Endothelial cell of umbilical vein (primary cell): ENCODE data around the gene PRKD1. TPM values are rescaled to one million over a fixed set of nuclear protein-coding genes. Genes with fewer than 3 reads are reported as not detected.

Source experiments
- BruUV-seq: library from RNA; stranded (reverse); fragments of 400-500 nt; replicated peaks from 2 replicates; lab custom pipeline; 2021; lab: Mats Ljungman, UMichigan
- CTCF ChIA-PET: fragments of 300-600, 350-600 bp; sonication (Branson Sonifier 250); formaldehyde crosslinking; loops from one replicate; lab custom pipeline; 2021; ENCODE audit warnings: antibody characterized with exemption, inconsistent platforms; lab: Charles Lee
- POLR2A ChIA-PET: fragments of 300-600, 350-600 bp; sonication (Branson Sonifier 250); formaldehyde crosslinking; loops from one replicate; lab custom pipeline; 2021; ENCODE audit warnings: antibody characterized with exemption, inconsistent platforms; lab: Charles Lee
- DNase-seq: peaks from one replicate; pipeline ENCODE4 v3.0.0-alpha.2; 2011; ENCODE audit warnings: low read depth, low spot score
- FAIRE-seq: peaks from 2 replicates; lab custom pipeline; 2011; peaks lifted over from hg19 to GRCh38; lab: Jason Lieb, UNC
- H2AFZ ChIP-seq: 2 replicates; pipeline ENCODE4 v1.6.0; 2012; ENCODE audit warnings: low read depth, low read length, control low read depth, inconsistent platforms
- H3K27ac ChIP-seq: 2 replicates; pipeline ENCODE4 v1.5.1; 2011; ENCODE audit warnings: low read depth, mild to moderate bottlenecking, control low read depth, low read length, moderate library complexity; ENCODE audit not compliant: insufficient read depth
- H3K27me3 ChIP-seq, 2 experiments: 2 replicates each; pipeline versions ENCODE4 v1.6.0 to v1.6.1; 2011; ENCODE audit warnings: low read length in 2 of 2, mixed read lengths in 1 of 2; ENCODE audit not compliant: control insufficient read depth in 2 of 2, insufficient read depth in 2 of 2
- H3K36me3 ChIP-seq, 2 experiments: 2 replicates in 1 of 2; 3 replicates in 1 of 2; pipeline ENCODE4 v1.5.1; 2011; ENCODE audit warnings: low read length in 2 of 2, mild to moderate bottlenecking in 1 of 2, moderate library complexity in 1 of 2; ENCODE audit not compliant: control insufficient read depth in 2 of 2, insufficient read depth in 2 of 2; ENCODE audit errors: extremely low read depth in 1 of 2
- H3K4me1 ChIP-seq: 3 replicates; pipeline ENCODE4 v1.5.1; 2011; ENCODE audit warnings: mild to moderate bottlenecking, low read length; ENCODE audit not compliant: control insufficient read depth, insufficient read depth; ENCODE audit errors: extremely low read depth
- H3K4me2 ChIP-seq: 2 replicates; pipeline ENCODE4 v1.6.1; 2011; ENCODE audit warnings: low read length, control low read depth, mixed read lengths; ENCODE audit not compliant: insufficient read depth
- H3K4me3 ChIP-seq, 3 experiments: fragments of 200-600 bp in 1 of 3; sonication (generic), shearing (Covaris generic) in 1 of 3; replicated peaks in 1 of 3; 2 replicates each; pipeline ENCODE4 v1.5.1; 2011 to 2016; ENCODE audit warnings: control low read depth in 3 of 3, low read length in 3 of 3, mild to moderate bottlenecking in 2 of 3, inconsistent platforms in 1 of 3, low read depth in 1 of 3, moderate library complexity in 1 of 3; ENCODE audit not compliant: insufficient read depth in 1 of 3
- H3K79me2 ChIP-seq: 2 replicates; pipeline ENCODE4 v1.6.0; 2012; ENCODE audit warnings: low read length, inconsistent platforms; ENCODE audit not compliant: control insufficient read depth, insufficient read depth
- H3K9ac ChIP-seq: replicated peaks from 2 replicates; pipeline ENCODE3; 2011; ENCODE audit warnings: low read length, control low read depth; ENCODE audit not compliant: insufficient read depth; ENCODE audit errors: extremely low read depth
- H3K9me1 ChIP-seq: replicated peaks from 3 replicates; pipeline ENCODE4 v1.6.0; 2011; ENCODE audit warnings: mild to moderate bottlenecking, low read length; ENCODE audit not compliant: control insufficient read depth, insufficient read depth; ENCODE audit errors: extremely low read depth
- H3K9me3 ChIP-seq: replicated peaks from 2 replicates; pipeline ENCODE4 v1.5.1; 2012; ENCODE audit warnings: low read length, inconsistent platforms; ENCODE audit not compliant: control insufficient read depth, insufficient read depth
- H4K20me1 ChIP-seq: replicated peaks from 2 replicates; pipeline ENCODE3; 2011; ENCODE audit warnings: mild to moderate bottlenecking, low read length; ENCODE audit not compliant: control insufficient read depth, insufficient read depth; ENCODE audit errors: extremely low read depth
- EZH2 ChIP-seq: IDR thresholded peaks from 2 replicates; pipeline ENCODE4 v1.6.1; 2012; ENCODE audit warnings: borderline replicate concordance, low read depth, mild to moderate bottlenecking, moderate library complexity, low read length, inconsistent platforms; ENCODE audit not compliant: severe bottlenecking
- FOS ChIP-seq: IDR thresholded peaks from 2 replicates; pipeline ENCODE4 v1.6.1; 2011; ENCODE audit warnings: mild to moderate bottlenecking, low read length, moderate library complexity, borderline replicate concordance; ENCODE audit not compliant: insufficient read depth
- GATA2 ChIP-seq: IDR thresholded peaks from 2 replicates; pipeline ENCODE4 v1.7.0; 2011; ENCODE audit warnings: low read depth, mild to moderate bottlenecking, moderate library complexity, mixed read lengths, low read length; ENCODE audit not compliant: insufficient read length, insufficient read depth
- JUN ChIP-seq: IDR thresholded peaks from 2 replicates; pipeline ENCODE4 v1.6.1; 2011; ENCODE audit warnings: borderline replicate concordance, low read depth; ENCODE audit not compliant: insufficient read length, insufficient read depth
- MAX ChIP-seq: IDR thresholded peaks from 2 replicates; pipeline ENCODE4 v1.6.1; 2011; ENCODE audit not compliant: insufficient read depth, insufficient read length
- MYC ChIP-seq: IDR thresholded peaks from one replicate; pipeline ENCODE4 v1.6.1; 2011; ENCODE audit warnings: mild to moderate bottlenecking, low read depth, low read length
- POLR2A ChIP-seq: IDR thresholded peaks from 2 replicates; pipeline ENCODE4 v1.6.1; 2012; ENCODE audit warnings: low read depth, mild to moderate bottlenecking, control low read depth, low read length
- POLR2AphosphoS5 ChIP-seq: IDR thresholded peaks from 2 replicates; pipeline ENCODE4 v1.6.1; 2012; ENCODE audit warnings: low read depth, mild to moderate bottlenecking, control low read depth, low read length, moderate library complexity; ENCODE audit not compliant: insufficient read depth
- dilution Hi-C: fragments of 300-500 bp; cut with MboI; formaldehyde crosslinking; loops from one replicate; pipeline ENCODE4 v1.15.0; 2019; ENCODE audit warnings: low sequenced_read_pairs; ENCODE audit not compliant: extremely low pct_ligation_motif_present
- intact Hi-C: fragments of 100-400 bp; cut with micrococcal nuclease; formaldehyde crosslinking; loops from one replicate; pipeline ENCODE4 v1.10.0; 2022
- polyA plus RNA-seq, 4 experiments: library from polyadenylated mRNA; depleted of rRNA in 3 of 4; stranded (reverse) in 3 of 4; unstranded in 1 of 4; fragments of >200 nt; gene quantifications; 2 replicates each; pipeline versions ENCODE4 v1.2.1 to v1.2.3, GENCODE V29; 2011 to 2012; ENCODE audit warnings: missing spikeins in 1 of 4
- total RNA-seq: library from RNA; stranded (reverse); gene quantifications from 2 replicates; pipeline ENCODE4 v1.2.3, GENCODE V29; 2021
- TF ChIP-seq, protein P1 (sequence below), 2 donors: IDR thresholded peaks; 1 replicate in 1 of 2; 2 replicates in 1 of 2; pipeline ENCODE4 v1.5.1; 2011; ENCODE audit warnings: low read length in 2 of 2, mild to moderate bottlenecking in 2 of 2, moderate library complexity in 2 of 2, control low read depth in 1 of 2, inconsistent platforms in 1 of 2, low read depth in 1 of 2; ENCODE audit not compliant: insufficient read depth in 1 of 2; ENCODE audit errors: extremely low read depth in 1 of 2

PRKD1 gene
- total and polyA plus RNA-seq, 2 donors (not counting 3 experiments of a cell fraction or from before 2014, with no cell fraction given): 3.9 to 10.9 TPM

GRCh38 chr14:29757711-29758233 lies 169.9 kb downstream of the PRKD1 start:
- Histone ChIP-seq H3K4me1 (peaks cover 9% of the 10 kb centered on the region), H3K27ac (no peak overlapping the region), H3K9me3 (no peaks in the 10 kb centered on the region), H3K36me3 (no peaks in the 10 kb centered on the region), H3K4me2 (no peak overlapping the region), H3K9ac (no peak overlapping the region), H3K4me3 (no peak overlapping the region), H4K20me1 (no peaks in the 10 kb centered on the region), H3K27me3 (no peaks in the 10 kb centered on the region), H3K79me2 (no peaks in the 10 kb centered on the region), H3K9me1 (no peaks in the 10 kb centered on the region), H2AFZ (no peak overlapping the region)
- no peak for TF ChIP-seq EZH2
- no peak for TF ChIP-seq POLR2A
- TF ChIP-seq, protein P1, sequence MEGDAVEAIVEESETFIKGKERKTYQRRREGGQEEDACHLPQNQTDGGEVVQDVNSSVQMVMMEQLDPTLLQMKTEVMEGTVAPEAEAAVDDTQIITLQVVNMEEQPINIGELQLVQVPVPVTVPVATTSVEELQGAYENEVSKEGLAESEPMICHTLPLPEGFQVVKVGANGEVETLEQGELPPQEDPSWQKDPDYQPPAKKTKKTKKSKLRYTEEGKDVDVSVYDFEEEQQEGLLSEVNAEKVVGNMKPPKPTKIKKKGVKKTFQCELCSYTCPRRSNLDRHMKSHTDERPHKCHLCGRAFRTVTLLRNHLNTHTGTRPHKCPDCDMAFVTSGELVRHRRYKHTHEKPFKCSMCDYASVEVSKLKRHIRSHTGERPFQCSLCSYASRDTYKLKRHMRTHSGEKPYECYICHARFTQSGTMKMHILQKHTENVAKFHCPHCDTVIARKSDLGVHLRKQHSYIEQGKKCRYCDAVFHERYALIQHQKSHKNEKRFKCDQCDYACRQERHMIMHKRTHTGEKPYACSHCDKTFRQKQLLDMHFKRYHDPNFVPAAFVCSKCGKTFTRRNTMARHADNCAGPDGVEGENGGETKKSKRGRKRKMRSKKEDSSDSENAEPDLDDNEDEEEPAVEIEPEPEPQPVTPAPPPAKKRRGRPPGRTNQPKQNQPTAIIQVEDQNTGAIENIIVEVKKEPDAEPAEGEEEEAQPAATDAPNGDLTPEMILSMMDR (IDR thresholded peaks at IDR 0.05; ENCODE audit: extremely low read depth in 1 of 2, insufficient read depth in 1 of 2, low read depth in 1 of 2, low read length in 2 of 2): no peak
- no peak for TF ChIP-seq GATA2
- no peak for TF ChIP-seq POLR2AphosphoS5
- no peak for TF ChIP-seq FOS
- no peak for TF ChIP-seq MYC
- no peak for TF ChIP-seq JUN
- TF ChIP-seq MAX: no peak
- BruUV-seq: no TSS peak
- no peak for DNase-seq
- POLR2A ChIA-PET: no interaction called here
- CTCF ChIA-PET: no interaction called here
- dilution Hi-C loops: no loop called here
- intact Hi-C loops: no loop called here
- FAIRE-seq: no peak
